GM23248 (cell line): ENCODE measurements around the gene ARFGAP2. TPM values are rescaled to one million over a fixed set of nuclear protein-coding genes. Genes with fewer than 3 reads are reported as not detected.
A peak's percentile ranks its signal among the peaks of the same experiment; 100 is the strongest.

Experiments
- DNase-seq: peaks from one replicate; pipeline ENCODE4 v3.0.0-alpha.2; 2015
- H2AFZ ChIP-seq: fragments of 200-600 bp; sonication (generic); 2 replicates; pipeline ENCODE4 v1.6.1; 2016; ENCODE audit warnings: antibody characterized with exemption
- H3F3A ChIP-seq: fragments of 200-600 bp; sonication (generic); 2 replicates; pipeline ENCODE4 v1.6.1; 2016; ENCODE audit warnings: mild to moderate bottlenecking, antibody characterized with exemption, mixed run types; ENCODE audit not compliant: insufficient read depth
- H3K27ac ChIP-seq: fragments of 200-600 bp; sonication (generic); 2 replicates; pipeline ENCODE4 v1.5.1; 2016; ENCODE audit warnings: mild to moderate bottlenecking
- H3K27me3 ChIP-seq: fragments of 200-600 bp; sonication (generic); replicated peaks from 2 replicates; pipeline ENCODE4 v1.6.1; 2016; ENCODE audit warnings: mild to moderate bottlenecking; ENCODE audit not compliant: insufficient read depth
- H3K36me3 ChIP-seq: fragments of 200-600 bp; sonication (generic); 2 replicates; pipeline ENCODE4 v1.6.1; 2016; ENCODE audit warnings: low read depth, mild to moderate bottlenecking
- H3K4me1 ChIP-seq: fragments of 200-600 bp; sonication (generic); 2 replicates; pipeline ENCODE4 v1.6.1; 2016; ENCODE audit warnings: mild to moderate bottlenecking; ENCODE audit not compliant: insufficient read depth
- H3K4me2 ChIP-seq: fragments of 200-600 bp; sonication (generic); one replicate; pipeline ENCODE4 v1.6.1; 2016; ENCODE audit warnings: mild to moderate bottlenecking; ENCODE audit not compliant: unreplicated experiment
- H3K4me3 ChIP-seq: fragments of 200-600 bp; sonication (generic); 2 replicates; pipeline ENCODE4 v1.5.1; 2016; ENCODE audit warnings: mild to moderate bottlenecking
- H3K79me2 ChIP-seq: fragments of 200-600 bp; sonication (generic); 2 replicates; pipeline ENCODE4 v1.6.1; 2016; ENCODE audit warnings: mild to moderate bottlenecking; ENCODE audit not compliant: insufficient read depth
- H3K9ac ChIP-seq: fragments of 200-600 bp; sonication (generic); 2 replicates; pipeline ENCODE4 v1.6.1; 2016; ENCODE audit warnings: mild to moderate bottlenecking
- H3K9me2 ChIP-seq: fragments of 200-600 bp; sonication (generic); 2 replicates; pipeline ENCODE4 v1.6.1; 2016; ENCODE audit warnings: mixed run types, mild to moderate bottlenecking, moderate library complexity; ENCODE audit not compliant: insufficient read depth
- H3K9me3 ChIP-seq: fragments of 200-600 bp; sonication (generic); one replicate; pipeline ENCODE4 v1.6.1; 2017; ENCODE audit warnings: low read depth
- H4K20me1 ChIP-seq: fragments of 200-600 bp; sonication (generic); 2 replicates; pipeline ENCODE4 v1.6.0; 2016; ENCODE audit not compliant: insufficient read depth
- EZH2 ChIP-seq: fragments of 200-600 bp; sonication (generic); IDR thresholded peaks from 2 replicates; pipeline ENCODE4 v1.6.1; 2018; ENCODE audit warnings: antibody characterized with exemption, mild to moderate bottlenecking; ENCODE audit not compliant: insufficient read depth, poor library complexity, severe bottlenecking
- EZH2phosphoT487 ChIP-seq: fragments of 200-600 bp; sonication (generic); IDR thresholded peaks from 2 replicates; pipeline ENCODE4 v1.6.1; 2018; ENCODE audit warnings: antibody characterized with exemption, moderate library complexity, mild to moderate bottlenecking, low read depth; ENCODE audit not compliant: insufficient read depth
- WGBS, 2 experiments: methylation state at CpG; one replicate each; pipeline ENCODE4 v1.1.6; 2015 to 2017; ENCODE audit warnings: low lambda C conversion rate in 2 of 2, low coverage in 1 of 2; ENCODE audit errors: missing lambda C conversion rate in 2 of 2; 5-methylcytosine and 5-hydroxymethylcytosine counted together
- in situ Hi-C: fragments of 300-500 bp; cut with MboI; formaldehyde crosslinking; loops from 2 replicates; pipeline ENCODE4 v1.15.0; 2020
- polyA plus RNA-seq: library from polyadenylated mRNA; unstranded; fragments of >200 nt; fragmentation: Nextera tagmentation; extraction: Ambion mirVana; gene quantifications from 2 replicates; pipeline ENCODE4 v1.2.1, GENCODE V29; 2016
- total RNA-seq: library from RNA; depleted of rRNA; stranded (reverse); fragments of >200 nt; shearing (Covaris generic); gene quantifications from 2 replicates; pipeline ENCODE4 v1.2.3, GENCODE V29; 2014

ARFGAP2 gene
- total and polyA plus RNA-seq, 2 experiments from 2014 or later: 45.7 to 131 TPM

- in situ Hi-C loops: no loop called here
- peaks cover 19% of the 10 kb centered on the region; the same call in 1 of the 2 replicates for H3K36me3 ChIP-seq
- H3K9me3 ChIP-seq: no peaks in the 10 kb centered on the region
- peaks cover 23% of the 10 kb centered on the region for H3K79me2 ChIP-seq
- TF ChIP-seq EZH2 (no peak), EZH2phosphoT487 (no peak)
- DNase-seq: no peak
- H2AFZ ChIP-seq: no peak overlapping the region
- H3K9me2 ChIP-seq: no peaks in the 10 kb centered on the region
- H3K9ac ChIP-seq: no peak overlapping the region
- peaks cover 6% of the 10 kb centered on the region; the same call in 1 of the 2 replicates for H3F3A ChIP-seq
- no peak overlapping the region for H3K27ac ChIP-seq
- no peaks in the 10 kb centered on the region for H4K20me1 ChIP-seq
- no peaks in the 10 kb centered on the region for H3K27me3 ChIP-seq
- no peak overlapping the region for H3K4me3 ChIP-seq
- WGBS, 2 experiments: 78 to 82% methylated on average over 15 of the region's 15 CpGs
- no peaks in the 10 kb centered on the region for H3K4me1 ChIP-seq
- no peak overlapping the region for H3K4me2 ChIP-seq
Observed at GRCh38 chr11:47163898-47164297, 12.8 kb downstream of the ARFGAP2 start.

GRCh38 chr11:47163193-47163592 lies 13.5 kb downstream of the ARFGAP2 start:
- no peak for TF ChIP-seq EZH2
- TF ChIP-seq EZH2phosphoT487: no peak
- no peak overlapping the region for H2AFZ ChIP-seq
- no peak for DNase-seq
- in situ Hi-C loops: no loop called here
- H3K36me3 ChIP-seq: peaks cover 12% of the 10 kb centered on the region; the same call in 1 of the 2 replicates
- no peaks in the 10 kb centered on the region for H3K9me2 ChIP-seq
- H3K4me3 ChIP-seq: no peak overlapping the region
- no peak overlapping the region for H3K4me2 ChIP-seq
- H3K27me3 ChIP-seq: no peaks in the 10 kb centered on the region
- WGBS, 2 experiments: 52 to 54% methylated on average over 3 of the region's 3 CpGs
- peaks cover 16% of the 10 kb centered on the region for H3K79me2 ChIP-seq
- no peaks in the 10 kb centered on the region for H3K9me3 ChIP-seq
- peaks cover 6% of the 10 kb centered on the region; the same call in 1 of the 2 replicates for H3F3A ChIP-seq
- H3K9ac ChIP-seq: no peak overlapping the region
- no peak overlapping the region for H3K27ac ChIP-seq
- H4K20me1 ChIP-seq: no peaks in the 10 kb centered on the region
- H3K4me1 ChIP-seq: no peaks in the 10 kb centered on the region

GRCh38 chr11:47162426-47162825 lies 14.3 kb downstream of the ARFGAP2 start:
- Histone ChIP-seq H2AFZ (no peak overlapping the region), H3F3A (peaks cover 6% of the 10 kb centered on the region; the same call in 1 of the 2 replicates), H3K4me1 (no peaks in the 10 kb centered on the region), H3K27ac (no peak overlapping the region), H3K79me2 (peaks cover 9% of the 10 kb centered on the region), H3K9ac (no peak overlapping the region), H3K9me2 (no peaks in the 10 kb centered on the region), H3K4me2 (no peak overlapping the region), H3K4me3 (no peak overlapping the region), H3K36me3 (peaks cover 4% of the 10 kb centered on the region; the same call in 1 of the 2 replicates), H3K9me3 (no peaks in the 10 kb centered on the region), H3K27me3 (no peaks in the 10 kb centered on the region), H4K20me1 (no peaks in the 10 kb centered on the region)
- WGBS, 2 experiments: 63 to 66% methylated on average over 5 of the region's 5 CpGs
- TF ChIP-seq EZH2phosphoT487: no peak
- TF ChIP-seq EZH2: no peak
- in situ Hi-C loops: no loop called here
- no peak for DNase-seq

GRCh38 chr11:47161890-47162289 lies 14.8 kb downstream of the ARFGAP2 start:
- Histone ChIP-seq H3K27ac (no peak overlapping the region), H3K27me3 (no peaks in the 10 kb centered on the region), H3K9me2 (no peaks in the 10 kb centered on the region), H3F3A (peaks cover 6% of the 10 kb centered on the region; the same call in 1 of the 2 replicates), H3K9ac (no peak overlapping the region), H4K20me1 (no peaks in the 10 kb centered on the region), H3K4me2 (no peak overlapping the region), H2AFZ (no peak overlapping the region), H3K9me3 (no peaks in the 10 kb centered on the region), H3K79me2 (peaks cover 3% of the 10 kb centered on the region), H3K4me1 (no peaks in the 10 kb centered on the region), H3K4me3 (no peak overlapping the region), H3K36me3 (0 out of 2 replicates have a peak, but pooled peaks cover 3% of the 10 kb centered on the region)
- WGBS, 2 experiments: 36 to 46% methylated on average over 9 of the region's 9 CpGs
- peak; percentile 35 for DNase-seq
- in situ Hi-C loops: no loop called here
- TF ChIP-seq EZH2 (no peak), EZH2phosphoT487 (no peak)
